T-helper 1 cell treated with Interleukin-12 subunit alpha and Interleukin-12 subunit beta and Interleukin-4 antibody, amounts not matched to agents 30 μg/mL and 1 μg/mL, for 36 hours (primary cell): Measurements from ENCODE around the gene RGS13.

Experiments used
- H3K27ac Mint-ChIP-seq: one replicate; pipeline ENCODE4 v1.8.0; 2021; ENCODE audit warnings: mild to moderate bottlenecking, mixed read lengths
- H3K27me3 Mint-ChIP-seq: one replicate; pipeline ENCODE4 v1.8.0; 2021; ENCODE audit warnings: low read depth, mixed read lengths
- H3K36me3 Mint-ChIP-seq: one replicate; pipeline ENCODE4 v1.8.0; 2021; ENCODE audit warnings: low read depth, mixed read lengths
- H3K4me1 Mint-ChIP-seq: one replicate; pipeline ENCODE4 v1.8.0; 2021; ENCODE audit warnings: low read depth, mixed read lengths
- H3K4me3 Mint-ChIP-seq: one replicate; pipeline ENCODE4 v1.8.0; 2021; ENCODE audit warnings: mild to moderate bottlenecking, moderate library complexity, mixed read lengths
- H3K9me3 Mint-ChIP-seq: one replicate; pipeline ENCODE4 v1.8.0; 2021; ENCODE audit warnings: mixed read lengths

The RGS13 gene

DNA sequence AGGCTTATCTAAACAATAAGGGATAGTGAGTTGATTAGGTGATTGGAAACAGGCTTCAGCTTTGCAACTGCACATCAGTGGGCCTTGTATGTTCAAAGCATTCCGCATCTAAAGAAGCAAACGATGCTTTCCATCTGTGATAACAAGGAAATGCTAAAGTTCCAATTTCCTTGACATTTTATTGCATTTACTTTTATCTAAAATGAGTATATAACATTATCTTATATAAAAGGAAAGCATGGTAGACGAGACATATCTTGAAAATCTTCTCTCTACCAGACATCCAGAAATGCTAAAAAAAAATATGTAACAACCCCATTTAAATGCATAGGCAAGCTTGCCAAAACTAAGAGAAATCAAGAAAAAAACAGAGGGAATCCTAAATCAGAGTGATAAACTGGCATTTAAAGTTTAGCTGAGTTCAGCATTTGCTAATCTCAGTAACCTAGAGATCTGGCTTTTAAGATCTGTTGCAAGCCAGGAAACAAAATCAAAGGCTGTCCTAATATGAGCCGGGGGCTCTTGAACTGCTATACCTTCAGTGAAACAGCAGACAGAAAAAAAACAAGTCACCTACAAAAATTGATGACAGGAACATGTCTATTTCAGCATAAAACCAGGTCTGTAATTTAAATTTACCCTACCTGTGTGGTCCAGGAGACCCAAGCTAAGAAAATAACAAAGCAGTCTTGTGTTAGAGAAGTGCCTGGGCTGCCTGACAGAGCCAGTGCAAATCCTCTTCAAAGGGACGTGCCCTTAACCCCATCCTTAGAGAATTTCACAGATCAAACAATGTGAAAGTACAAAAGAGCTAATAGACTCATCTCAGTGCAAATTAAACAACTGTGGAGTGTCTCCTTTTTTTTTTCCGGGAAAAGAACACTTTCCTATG lies 3.1 kb upstream of the RGS13 start:
- H3K4me1 Mint-ChIP-seq: no peaks in the 10 kb centered on the region
- H3K36me3 Mint-ChIP-seq: no peaks in the 10 kb centered on the region
- H3K27ac Mint-ChIP-seq: no peak overlapping the region
- H3K9me3 Mint-ChIP-seq: no peaks in the 10 kb centered on the region
- H3K4me3 Mint-ChIP-seq: no peak overlapping the region
- H3K27me3 Mint-ChIP-seq: peaks cover 11% of the 10 kb centered on the region

DNA sequence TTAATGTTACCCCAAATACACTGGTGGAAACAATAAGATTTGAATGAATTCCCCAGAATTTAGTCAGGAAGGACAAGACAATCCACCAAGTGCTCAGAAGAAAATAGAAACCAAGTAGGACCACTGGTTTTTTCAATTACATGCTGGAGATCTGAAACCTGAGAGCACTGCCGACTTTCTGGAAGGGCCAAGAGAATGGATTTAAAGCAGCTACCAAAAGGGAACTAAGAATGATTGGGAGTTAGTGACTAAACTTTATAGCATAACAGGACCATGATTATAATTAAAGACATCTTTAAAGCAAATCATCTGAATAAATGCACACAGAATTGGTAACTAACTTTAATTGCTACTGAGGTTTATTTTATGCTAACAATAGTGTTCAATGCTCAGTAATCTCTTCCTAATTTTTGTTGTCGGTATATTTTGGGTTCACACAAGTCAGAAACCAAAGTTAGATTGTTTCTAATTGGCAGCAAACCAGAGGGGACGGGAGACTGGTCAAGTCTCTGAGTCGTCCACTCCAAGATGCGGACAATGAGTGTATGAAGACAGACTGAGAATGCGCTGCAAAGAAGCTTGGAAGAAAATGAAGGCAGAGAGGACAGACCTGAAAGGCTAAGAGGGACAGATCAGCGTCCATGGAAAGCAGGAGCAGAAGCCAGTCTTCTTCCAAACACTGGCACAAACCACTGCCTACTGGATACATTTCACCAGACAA lies 2.3 kb upstream of the RGS13 start:
- no peaks in the 10 kb centered on the region for H3K4me1 Mint-ChIP-seq
- H3K4me3 Mint-ChIP-seq: no peak overlapping the region
- no peak overlapping the region for H3K27ac Mint-ChIP-seq
- H3K36me3 Mint-ChIP-seq: no peaks in the 10 kb centered on the region
- H3K27me3 Mint-ChIP-seq: peaks cover 11% of the 10 kb centered on the region
- no peaks in the 10 kb centered on the region for H3K9me3 Mint-ChIP-seq

DNA sequence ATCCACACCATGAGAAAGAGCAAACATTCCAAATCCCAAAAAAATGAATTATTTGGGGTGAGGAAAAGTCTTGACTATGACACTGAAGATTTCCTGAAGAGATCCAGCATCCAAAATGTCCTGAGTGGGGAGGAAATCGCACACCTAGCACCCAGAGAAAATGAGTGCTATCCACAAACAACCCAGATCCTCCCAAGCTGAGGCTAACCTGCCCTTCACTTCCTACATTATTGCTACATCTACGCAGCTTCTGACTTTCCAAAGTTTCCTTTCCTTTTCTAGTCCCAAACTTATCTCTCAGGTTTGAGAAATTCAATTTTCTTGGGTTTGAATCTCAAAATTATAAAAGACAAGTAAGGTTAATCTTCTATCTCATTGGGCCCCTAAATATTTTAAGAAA lies 906 bp upstream of the RGS13 start:
- peaks cover 11% of the 10 kb centered on the region for H3K27me3 Mint-ChIP-seq
- H3K4me1 Mint-ChIP-seq: no peaks in the 10 kb centered on the region
- H3K27ac Mint-ChIP-seq: no peak overlapping the region
- H3K4me3 Mint-ChIP-seq: no peak overlapping the region
- no peaks in the 10 kb centered on the region for H3K9me3 Mint-ChIP-seq
- no peaks in the 10 kb centered on the region for H3K36me3 Mint-ChIP-seq

DNA sequence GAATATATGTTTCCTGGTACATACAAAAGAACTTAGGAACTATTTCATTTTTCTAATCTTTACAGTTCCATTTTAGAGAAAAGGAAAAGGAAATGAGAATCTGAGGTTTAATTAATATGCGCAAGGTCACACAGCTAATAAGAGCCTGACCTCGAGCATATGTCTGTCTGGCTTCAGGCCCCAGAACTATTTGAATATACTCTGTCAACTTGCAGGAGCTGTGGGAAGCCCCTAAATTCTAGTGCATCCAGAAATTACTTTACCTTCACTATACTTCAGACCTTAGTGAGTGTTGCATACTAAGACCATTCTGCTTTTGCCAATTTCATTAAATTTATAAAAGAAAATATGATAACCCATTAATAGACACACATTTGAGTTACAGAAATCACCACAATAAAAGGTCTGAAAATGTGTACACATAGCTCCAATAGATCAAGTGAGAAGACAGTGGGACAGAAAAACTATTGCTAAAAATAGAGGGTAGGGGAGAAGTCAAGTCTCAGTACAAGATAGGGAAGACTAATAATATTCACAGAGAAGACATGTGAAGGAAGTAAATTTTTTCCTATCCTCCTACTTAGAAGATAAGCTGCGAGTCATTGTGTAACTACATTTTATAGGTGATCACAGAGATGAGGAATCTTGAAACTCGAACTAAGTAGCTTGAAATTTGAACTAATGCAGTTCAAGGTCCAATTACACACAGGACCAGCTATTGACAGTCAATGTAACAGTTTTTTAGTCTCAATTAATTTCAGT lies 3.8 kb downstream of the RGS13 start:
- H3K27ac Mint-ChIP-seq: no peak overlapping the region

DNA sequence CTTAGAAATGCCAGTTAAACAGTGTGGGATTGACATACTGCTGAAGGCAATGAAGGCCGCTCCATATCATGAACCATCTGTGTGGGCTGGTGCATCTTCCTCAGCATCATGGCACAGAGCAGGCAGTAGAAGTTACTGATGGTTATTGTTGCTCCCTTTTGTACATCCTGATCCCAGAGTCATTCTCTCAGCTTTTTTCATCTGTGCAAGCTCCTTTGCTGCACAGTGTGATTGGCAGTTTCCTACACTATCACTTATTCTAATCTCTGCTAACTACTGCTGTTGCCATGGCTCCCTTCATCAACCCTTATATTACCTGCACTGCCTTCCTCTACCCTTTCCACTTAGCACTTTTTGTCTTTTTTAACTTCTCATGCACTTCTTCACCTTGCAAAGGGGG lies 16.2 kb downstream of the RGS13 start:
- H3K4me3 Mint-ChIP-seq: no peak overlapping the region
- no peaks in the 10 kb centered on the region for H3K36me3 Mint-ChIP-seq
- no peaks in the 10 kb centered on the region for H3K9me3 Mint-ChIP-seq
- no peaks in the 10 kb centered on the region for H3K27me3 Mint-ChIP-seq
- no peak overlapping the region for H3K27ac Mint-ChIP-seq
- no peaks in the 10 kb centered on the region for H3K4me1 Mint-ChIP-seq

More for the DNA sequence above, 3.8 kb downstream of the RGS13 start:
- Mint-ChIP-seq H3K27me3 (peaks cover 6% of the 10 kb centered on the region), H3K4me3 (no peak overlapping the region), H3K9me3 (no peaks in the 10 kb centered on the region), H3K4me1 (no peaks in the 10 kb centered on the region), H3K36me3 (no peaks in the 10 kb centered on the region)

DNA sequence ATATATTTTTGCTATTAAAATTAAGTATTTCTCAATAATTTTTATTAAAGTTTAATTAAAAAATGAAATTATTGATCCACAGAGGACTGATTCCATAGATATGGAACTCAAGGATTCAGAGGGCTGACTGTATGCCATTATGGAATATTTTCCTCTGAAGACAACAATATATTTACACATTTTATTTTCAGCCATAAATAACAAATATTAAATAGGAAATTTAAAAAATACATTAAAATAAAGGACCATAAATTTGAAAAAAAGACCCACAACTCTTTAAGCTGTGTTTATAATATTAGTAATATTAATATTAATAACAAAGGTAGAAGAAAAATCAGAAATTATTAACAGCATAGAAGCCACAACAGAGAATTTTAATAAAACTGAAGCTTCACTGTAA lies 18.2 kb downstream of the RGS13 start:
- no peak overlapping the region for H3K27ac Mint-ChIP-seq
- no peaks in the 10 kb centered on the region for H3K9me3 Mint-ChIP-seq
- no peak overlapping the region for H3K4me3 Mint-ChIP-seq
- no peaks in the 10 kb centered on the region for H3K4me1 Mint-ChIP-seq
- no peaks in the 10 kb centered on the region for H3K27me3 Mint-ChIP-seq
- H3K36me3 Mint-ChIP-seq: no peaks in the 10 kb centered on the region

DNA sequence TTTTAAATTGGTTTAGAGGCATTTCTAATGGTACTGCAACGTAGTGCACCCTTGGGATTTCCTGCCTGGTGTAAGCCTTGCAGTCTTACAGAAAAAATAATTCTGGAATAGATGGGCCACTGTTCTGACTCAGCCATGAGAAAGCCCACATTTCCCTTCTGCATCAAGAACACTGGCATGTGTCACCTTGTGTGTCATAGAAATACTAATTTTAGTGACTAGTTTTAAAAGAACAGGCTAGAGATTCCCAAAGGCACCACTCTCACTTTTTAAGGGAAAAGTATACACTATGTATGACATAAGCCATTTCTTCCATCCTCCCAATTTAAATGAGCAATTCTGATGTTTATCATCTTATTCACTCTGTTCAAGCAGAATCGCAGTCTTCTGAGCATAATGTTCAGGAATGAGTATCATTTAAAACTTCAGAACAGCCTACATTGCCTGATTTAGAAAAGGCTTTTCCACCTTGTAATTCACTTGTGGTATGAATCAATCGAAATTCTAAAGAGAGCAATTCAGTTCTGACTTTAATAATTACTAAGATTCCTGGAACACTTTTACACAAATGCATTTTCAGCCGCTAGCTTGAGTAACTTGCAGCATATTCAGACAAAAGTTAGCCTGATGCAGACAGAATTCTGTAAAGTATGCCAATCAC lies 18.8 kb downstream of the RGS13 start:
- H3K9me3 Mint-ChIP-seq: no peaks in the 10 kb centered on the region
- no peaks in the 10 kb centered on the region for H3K36me3 Mint-ChIP-seq
- no peaks in the 10 kb centered on the region for H3K27me3 Mint-ChIP-seq
- H3K27ac Mint-ChIP-seq: no peak overlapping the region
- no peaks in the 10 kb centered on the region for H3K4me1 Mint-ChIP-seq
- no peak overlapping the region for H3K4me3 Mint-ChIP-seq

DNA sequence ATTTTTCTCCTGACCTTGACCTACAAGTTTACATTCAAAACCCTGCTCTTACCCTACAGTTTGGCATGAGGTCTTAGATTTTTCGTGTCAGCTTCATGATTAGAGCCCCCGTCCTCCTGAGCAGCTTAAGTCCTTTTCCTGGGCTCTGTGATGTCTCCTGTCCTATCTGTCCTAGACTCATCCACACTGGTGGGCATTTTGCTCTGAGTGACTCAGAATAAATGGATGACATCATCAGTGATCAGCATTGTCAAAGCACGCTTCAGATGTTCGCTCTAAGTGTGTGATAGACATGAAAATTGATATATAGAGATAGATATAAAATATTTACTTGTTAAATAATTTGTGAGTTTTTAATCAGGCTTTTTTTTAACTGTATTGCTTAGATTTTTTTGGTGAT lies 21.8 kb downstream of the RGS13 start:
- no peak overlapping the region for H3K27ac Mint-ChIP-seq
- no peaks in the 10 kb centered on the region for H3K4me1 Mint-ChIP-seq
- no peaks in the 10 kb centered on the region for H3K27me3 Mint-ChIP-seq
- H3K36me3 Mint-ChIP-seq: no peaks in the 10 kb centered on the region
- H3K9me3 Mint-ChIP-seq: no peaks in the 10 kb centered on the region
- no peak overlapping the region for H3K4me3 Mint-ChIP-seq

DNA sequence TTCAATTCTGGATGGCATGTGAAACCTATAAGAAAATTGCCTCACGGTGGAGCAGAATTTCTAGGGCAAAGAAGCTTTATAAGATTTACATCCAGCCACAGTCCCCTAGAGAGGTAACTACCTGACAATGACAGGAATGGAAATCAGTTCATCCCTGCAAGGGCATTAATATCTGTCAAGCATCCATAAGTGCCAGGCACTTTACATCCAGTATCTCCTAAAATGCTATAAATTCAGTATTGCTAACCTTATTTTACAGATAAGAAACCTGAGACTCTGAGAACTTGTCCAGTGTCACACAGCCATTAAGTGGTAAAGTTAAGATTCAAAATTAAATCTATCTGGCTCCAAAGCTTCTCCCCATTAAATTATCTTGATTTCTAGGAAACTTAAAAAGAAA lies 22.3 kb downstream of the RGS13 start:
- no peaks in the 10 kb centered on the region for H3K4me1 Mint-ChIP-seq
- H3K27me3 Mint-ChIP-seq: no peaks in the 10 kb centered on the region
- no peak overlapping the region for H3K4me3 Mint-ChIP-seq
- H3K27ac Mint-ChIP-seq: no peak overlapping the region
- no peaks in the 10 kb centered on the region for H3K9me3 Mint-ChIP-seq
- H3K36me3 Mint-ChIP-seq: no peaks in the 10 kb centered on the region

DNA sequence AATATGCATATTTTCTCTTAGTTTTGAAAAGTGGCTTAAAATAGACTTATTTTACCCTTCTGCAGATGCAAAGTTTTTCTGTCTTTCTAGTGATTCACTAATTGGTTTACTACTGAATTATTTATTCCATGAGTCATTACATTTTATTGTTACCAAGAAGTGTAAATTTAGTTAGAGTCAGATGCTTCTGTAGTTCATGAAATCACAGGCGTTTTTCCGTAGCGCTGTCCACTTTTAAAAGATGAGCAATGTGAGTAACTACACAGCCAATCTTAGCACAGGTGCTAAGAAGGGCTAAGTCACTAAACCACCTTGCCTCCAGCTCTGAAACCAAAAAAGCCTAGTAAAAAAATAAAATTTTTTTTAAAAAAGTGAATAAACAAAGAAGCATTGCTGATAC lies 24.7 kb downstream of the RGS13 start:
- Mint-ChIP-seq H3K36me3 (no peaks in the 10 kb centered on the region), H3K9me3 (no peaks in the 10 kb centered on the region), H3K27ac (no peak overlapping the region), H3K4me1 (no peaks in the 10 kb centered on the region), H3K27me3 (no peaks in the 10 kb centered on the region), H3K4me3 (no peak overlapping the region)

DNA sequence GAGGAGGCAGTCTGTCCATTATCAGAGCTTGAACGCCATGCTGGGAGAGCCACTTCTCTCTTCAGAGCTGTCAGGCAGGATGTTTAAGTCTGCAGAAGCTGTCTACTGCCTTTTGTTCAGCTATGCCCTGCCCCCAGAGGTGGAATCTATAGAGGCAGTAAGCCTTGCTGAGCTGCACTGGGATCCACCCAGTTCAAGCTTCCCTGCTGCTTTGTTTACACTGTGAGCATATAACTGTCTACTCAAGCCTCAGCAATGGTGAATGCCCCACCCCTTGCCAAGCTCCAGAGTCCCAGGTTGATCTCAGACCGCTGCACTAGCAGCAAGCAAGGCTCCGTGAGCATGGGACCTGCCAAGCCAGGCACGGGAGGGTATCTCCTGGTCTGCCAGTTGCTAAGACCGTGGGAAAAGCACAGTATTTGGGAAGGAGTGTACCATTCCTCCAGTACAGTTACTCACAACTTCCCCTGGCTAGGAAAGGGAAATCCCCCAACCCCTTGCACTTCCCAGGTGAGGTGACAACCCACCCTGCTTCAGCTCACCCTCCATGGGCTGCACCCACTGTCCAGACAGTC lies 32.5 kb downstream of the RGS13 start:
- H3K27me3 Mint-ChIP-seq: peaks cover 3% of the 10 kb centered on the region
- H3K9me3 Mint-ChIP-seq: no peaks in the 10 kb centered on the region
- no peak overlapping the region for H3K4me3 Mint-ChIP-seq
- no peaks in the 10 kb centered on the region for H3K4me1 Mint-ChIP-seq
- no peaks in the 10 kb centered on the region for H3K36me3 Mint-ChIP-seq
- no peak overlapping the region for H3K27ac Mint-ChIP-seq

DNA sequence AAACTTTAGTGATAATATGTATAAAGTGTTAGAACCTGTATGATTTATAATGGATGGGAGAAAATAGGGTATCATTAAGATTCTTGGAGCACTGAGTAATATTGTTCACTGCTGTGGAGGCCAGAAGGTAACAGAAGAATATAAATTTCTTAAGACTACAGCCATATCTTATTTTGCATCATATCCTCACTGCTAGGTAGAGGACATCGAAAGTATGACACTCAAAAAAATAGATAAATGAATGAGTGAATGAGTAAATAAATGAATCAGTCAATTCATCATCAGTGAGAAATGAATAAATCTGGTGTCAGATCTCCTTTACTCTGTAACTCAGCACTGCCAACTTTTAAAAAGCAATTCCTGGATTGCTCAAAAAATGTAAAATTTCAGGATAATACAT lies 33.2 kb downstream of the RGS13 start:
- Mint-ChIP-seq H3K27ac (no peak overlapping the region), H3K36me3 (no peaks in the 10 kb centered on the region), H3K4me1 (no peaks in the 10 kb centered on the region), H3K27me3 (peaks cover 3% of the 10 kb centered on the region), H3K4me3 (no peak overlapping the region), H3K9me3 (no peaks in the 10 kb centered on the region)

DNA sequence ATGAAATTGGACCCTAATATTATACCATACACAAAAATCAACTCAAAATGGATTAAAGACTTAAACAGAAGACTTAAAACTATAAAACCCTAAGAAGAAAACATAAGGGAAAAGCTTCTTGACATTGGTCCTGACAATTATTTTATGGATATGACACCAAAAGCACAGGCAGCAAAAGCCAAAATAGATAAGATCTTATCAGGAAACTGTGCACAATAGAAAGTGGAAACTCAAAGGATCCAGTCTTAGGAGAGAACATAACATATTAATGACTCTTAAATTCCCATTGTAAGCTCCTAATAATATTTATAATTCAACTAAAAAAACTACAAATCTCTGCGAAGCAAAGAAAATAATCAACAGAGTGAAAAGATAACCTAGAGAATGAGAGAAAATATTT lies 39.8 kb downstream of the RGS13 start:
- H3K27me3 Mint-ChIP-seq: peaks cover 3% of the 10 kb centered on the region
- H3K9me3 Mint-ChIP-seq: no peaks in the 10 kb centered on the region
- H3K36me3 Mint-ChIP-seq: no peaks in the 10 kb centered on the region
- no peak overlapping the region for H3K27ac Mint-ChIP-seq
- H3K4me1 Mint-ChIP-seq: no peaks in the 10 kb centered on the region
- no peak overlapping the region for H3K4me3 Mint-ChIP-seq

DNA sequence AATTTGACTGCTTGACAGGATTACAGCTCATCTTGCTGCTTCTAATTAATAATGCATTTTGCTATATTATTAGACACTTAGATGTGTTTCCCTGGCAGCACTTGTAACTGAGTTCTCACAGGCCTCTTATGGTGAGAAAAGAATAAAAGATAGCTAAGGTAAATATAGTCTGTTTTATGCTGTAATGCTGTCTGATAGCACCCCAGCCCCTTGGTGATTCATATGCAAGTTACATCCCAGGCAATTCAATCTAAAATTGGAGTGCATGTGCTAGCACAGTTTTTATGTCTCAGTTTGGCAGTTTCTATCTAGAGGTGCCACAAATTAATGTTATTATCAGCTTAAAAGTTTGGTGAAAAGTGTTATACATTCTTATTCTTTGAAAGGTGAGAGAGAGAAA lies 42.2 kb downstream of the RGS13 start:
- Mint-ChIP-seq H3K4me3 (no peak overlapping the region), H3K4me1 (no peaks in the 10 kb centered on the region), H3K9me3 (no peaks in the 10 kb centered on the region), H3K27me3 (no peaks in the 10 kb centered on the region), H3K27ac (no peak overlapping the region), H3K36me3 (no peaks in the 10 kb centered on the region)
